ENCODE measurements around the gene METTL13.

METTL13 gene

DNA sequence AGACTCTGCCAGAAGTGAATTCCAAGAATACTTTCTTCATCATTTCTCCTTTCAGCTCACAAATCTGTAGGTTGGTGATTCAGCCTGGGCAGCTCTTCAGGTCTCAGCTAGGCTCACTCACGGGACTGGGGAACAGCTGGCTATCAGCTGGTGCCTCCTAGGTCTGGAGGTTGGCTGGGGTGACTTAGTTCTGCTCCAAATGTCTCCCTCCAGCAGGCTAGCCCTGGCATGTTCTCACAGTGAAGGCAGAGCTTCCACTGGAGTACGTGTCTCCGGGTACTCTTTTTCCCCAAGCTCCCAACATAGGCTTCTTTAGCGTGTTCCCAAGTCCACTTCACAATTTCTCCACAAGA, 27.1 kb upstream of the METTL13 start:
- TF ChIP-seq, protein P1, sequence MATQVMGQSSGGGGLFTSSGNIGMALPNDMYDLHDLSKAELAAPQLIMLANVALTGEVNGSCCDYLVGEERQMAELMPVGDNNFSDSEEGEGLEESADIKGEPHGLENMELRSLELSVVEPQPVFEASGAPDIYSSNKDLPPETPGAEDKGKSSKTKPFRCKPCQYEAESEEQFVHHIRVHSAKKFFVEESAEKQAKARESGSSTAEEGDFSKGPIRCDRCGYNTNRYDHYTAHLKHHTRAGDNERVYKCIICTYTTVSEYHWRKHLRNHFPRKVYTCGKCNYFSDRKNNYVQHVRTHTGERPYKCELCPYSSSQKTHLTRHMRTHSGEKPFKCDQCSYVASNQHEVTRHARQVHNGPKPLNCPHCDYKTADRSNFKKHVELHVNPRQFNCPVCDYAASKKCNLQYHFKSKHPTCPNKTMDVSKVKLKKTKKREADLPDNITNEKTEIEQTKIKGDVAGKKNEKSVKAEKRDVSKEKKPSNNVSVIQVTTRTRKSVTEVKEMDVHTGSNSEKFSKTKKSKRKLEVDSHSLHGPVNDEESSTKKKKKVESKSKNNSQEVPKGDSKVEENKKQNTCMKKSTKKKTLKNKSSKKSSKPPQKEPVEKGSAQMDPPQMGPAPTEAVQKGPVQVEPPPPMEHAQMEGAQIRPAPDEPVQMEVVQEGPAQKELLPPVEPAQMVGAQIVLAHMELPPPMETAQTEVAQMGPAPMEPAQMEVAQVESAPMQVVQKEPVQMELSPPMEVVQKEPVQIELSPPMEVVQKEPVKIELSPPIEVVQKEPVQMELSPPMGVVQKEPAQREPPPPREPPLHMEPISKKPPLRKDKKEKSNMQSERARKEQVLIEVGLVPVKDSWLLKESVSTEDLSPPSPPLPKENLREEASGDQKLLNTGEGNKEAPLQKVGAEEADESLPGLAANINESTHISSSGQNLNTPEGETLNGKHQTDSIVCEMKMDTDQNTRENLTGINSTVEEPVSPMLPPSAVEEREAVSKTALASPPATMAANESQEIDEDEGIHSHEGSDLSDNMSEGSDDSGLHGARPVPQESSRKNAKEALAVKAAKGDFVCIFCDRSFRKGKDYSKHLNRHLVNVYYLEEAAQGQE (IDR thresholded peaks at IDR 0.05; ENCODE audit: insufficient read depth in 1 of 2, low read depth in 2 of 2, low read length in 2 of 2), result no peak
- no peak for TF ChIP-seq TAF1 (IDR thresholded peaks at IDR 0.05; ENCODE audit: borderline replicate concordance, insufficient read depth, low read length)
- TF ChIP-seq FOXP2 (optimal IDR thresholded peaks at IDR 0.05; ENCODE audit: borderline replicate concordance, extremely low read depth, extremely low read length, insufficient read depth), result no peak
- TF ChIP-seq POLR2AphosphoS5 (IDR thresholded peaks at IDR 0.05; ENCODE audit: low read depth, low read length), result no peak
- TF ChIP-seq SIN3A (IDR thresholded peaks at IDR 0.05; ENCODE audit: borderline replicate concordance, insufficient read depth, low read length), result no peak

DNA sequence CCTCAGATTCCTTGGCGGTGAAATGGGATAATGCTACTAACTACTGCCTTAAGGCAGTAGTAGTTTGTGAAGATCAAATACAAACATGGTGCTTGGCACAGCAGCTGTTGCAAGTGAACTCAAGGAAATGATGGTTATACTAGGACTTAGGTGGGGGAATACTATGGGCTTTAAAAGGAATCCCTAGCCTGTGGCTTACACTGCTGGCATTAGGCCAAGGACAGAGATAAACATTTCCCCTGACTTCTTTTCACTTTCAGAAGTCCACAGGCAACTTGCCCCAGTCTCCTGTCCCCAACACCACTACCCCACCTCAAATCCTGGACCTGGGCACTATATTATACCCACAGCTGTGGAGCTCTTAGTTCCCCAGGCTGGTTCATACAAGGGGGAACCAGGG, 26.5 kb upstream of the METTL13 start:
- TF ChIP-seq POLR2AphosphoS5 (IDR thresholded peaks at IDR 0.05; ENCODE audit: low read depth, low read length) (no peak), FOXP2 (optimal IDR thresholded peaks at IDR 0.05; ENCODE audit: borderline replicate concordance, extremely low read depth, extremely low read length, insufficient read depth) (no peak), TAF1 (IDR thresholded peaks at IDR 0.05; ENCODE audit: borderline replicate concordance, insufficient read depth, low read length) (no peak), SIN3A (IDR thresholded peaks at IDR 0.05; ENCODE audit: borderline replicate concordance, insufficient read depth, low read length) (no peak)
- TF ChIP-seq, protein P1 (IDR thresholded peaks at IDR 0.05; ENCODE audit: insufficient read depth in 1 of 2, low read depth in 2 of 2, low read length in 2 of 2), result no peak

DNA sequence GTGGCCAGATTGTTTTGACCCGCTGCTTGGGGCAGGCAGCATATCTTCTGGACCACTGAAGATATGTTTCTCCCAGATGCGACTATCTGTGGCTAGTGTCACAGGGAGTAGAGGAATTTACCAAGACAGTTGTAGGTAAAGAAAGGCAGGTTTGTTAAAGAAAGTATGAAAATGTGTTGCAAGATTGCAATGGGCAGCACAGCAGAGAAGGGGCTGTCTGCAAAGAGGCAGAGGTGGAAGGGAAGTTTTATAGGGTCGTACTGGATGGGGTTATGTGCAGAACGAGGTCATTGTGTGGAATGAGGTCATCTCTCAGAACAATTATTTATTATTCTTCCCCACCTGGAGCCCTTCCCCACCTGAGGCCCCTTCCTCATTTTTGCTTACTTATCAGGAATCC, 24.6 kb upstream of the METTL13 start:
- TF ChIP-seq FOXP2 (optimal IDR thresholded peaks at IDR 0.05; ENCODE audit: borderline replicate concordance, extremely low read depth, extremely low read length, insufficient read depth), result no peak
- TF ChIP-seq, protein P1 (IDR thresholded peaks at IDR 0.05; ENCODE audit: insufficient read depth in 1 of 2, low read depth in 2 of 2, low read length in 2 of 2), result no peak
- no peak for TF ChIP-seq POLR2AphosphoS5 (IDR thresholded peaks at IDR 0.05; ENCODE audit: low read depth, low read length)
- no peak for TF ChIP-seq TAF1 (IDR thresholded peaks at IDR 0.05; ENCODE audit: borderline replicate concordance, insufficient read depth, low read length)
- no peak for TF ChIP-seq SIN3A (IDR thresholded peaks at IDR 0.05; ENCODE audit: borderline replicate concordance, insufficient read depth, low read length)

DNA sequence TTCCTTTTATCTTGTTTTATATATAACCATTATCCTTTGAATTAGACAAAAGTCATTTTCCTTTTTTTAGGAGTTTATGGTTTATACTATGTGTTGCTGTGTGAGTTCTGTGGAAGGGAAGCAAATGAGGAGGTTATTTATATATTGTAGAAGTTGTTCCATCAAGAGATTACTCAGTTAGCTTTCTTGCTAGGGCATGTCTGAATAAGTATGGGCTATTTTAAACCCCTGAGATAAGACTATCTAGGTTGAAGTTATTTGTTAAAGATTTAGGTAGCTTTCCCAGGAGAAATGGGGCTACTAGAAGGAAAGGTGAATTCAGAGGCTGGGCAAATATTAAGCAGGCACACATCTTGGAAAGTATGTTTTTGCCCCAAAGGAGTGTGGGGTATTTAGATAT, 23.4 kb upstream of the METTL13 start:
- TF ChIP-seq POLR2AphosphoS5 (IDR thresholded peaks at IDR 0.05; ENCODE audit: low read depth, low read length) (no peak), FOXP2 (optimal IDR thresholded peaks at IDR 0.05; ENCODE audit: borderline replicate concordance, extremely low read depth, extremely low read length, insufficient read depth) (no peak), SIN3A (IDR thresholded peaks at IDR 0.05; ENCODE audit: borderline replicate concordance, insufficient read depth, low read length) (no peak), TAF1 (IDR thresholded peaks at IDR 0.05; ENCODE audit: borderline replicate concordance, insufficient read depth, low read length) (no peak)
- TF ChIP-seq, protein P1 (IDR thresholded peaks at IDR 0.05; ENCODE audit: insufficient read depth in 1 of 2, low read depth in 2 of 2, low read length in 2 of 2), result no peak

DNA sequence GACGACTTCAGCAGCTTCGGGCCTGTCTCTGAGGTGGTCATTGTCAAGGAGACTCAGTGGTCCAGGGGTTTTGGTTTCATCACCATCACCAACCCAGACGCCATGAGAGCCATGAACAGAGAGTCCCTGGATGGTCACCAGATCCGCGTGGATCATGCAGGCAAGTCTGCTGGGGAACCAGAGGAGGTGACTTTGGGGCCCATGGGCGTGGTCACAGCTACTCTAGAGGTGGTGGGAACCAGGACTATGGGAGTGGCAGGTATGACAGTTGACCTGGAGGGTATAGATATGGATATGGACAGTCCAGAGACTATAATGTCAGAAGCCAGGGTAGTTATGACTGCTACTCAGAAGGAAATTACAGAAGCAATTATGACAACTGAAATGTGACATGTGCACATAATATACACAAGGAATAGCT, 19.3 kb upstream of the METTL13 start:
- TF ChIP-seq TAF1 (IDR thresholded peaks at IDR 0.05; ENCODE audit: borderline replicate concordance, insufficient read depth, low read length) (no peak), POLR2AphosphoS5 (IDR thresholded peaks at IDR 0.05; ENCODE audit: low read depth, low read length) (no peak), SIN3A (IDR thresholded peaks at IDR 0.05; ENCODE audit: borderline replicate concordance, insufficient read depth, low read length) (no peak), FOXP2 (optimal IDR thresholded peaks at IDR 0.05; ENCODE audit: borderline replicate concordance, extremely low read depth, extremely low read length, insufficient read depth) (no peak)
- TF ChIP-seq, protein P1 (IDR thresholded peaks at IDR 0.05; ENCODE audit: insufficient read depth in 1 of 2, low read depth in 2 of 2, low read length in 2 of 2), result no peak
